SK-N-SH treated with all-trans-retinoic acid at 6 μM for 48 hours (cell line): Measurements from ENCODE around the gene CDIPT.

ENCODE experiments used
- PPARA ChIP-seq: fragments of 250-450 bp; sonication (Bioruptor Pico); IDR thresholded peaks from 2 replicates; pipeline ENCODE4 v1.5.0; 2020; ENCODE audit warnings: mild to moderate bottlenecking, borderline replicate concordance
- TOX ChIP-seq: fragments of 250-450 bp; sonication (Bioruptor Pico); IDR thresholded peaks from 2 replicates; pipeline ENCODE4 v1.8.0; 2021; ENCODE audit warnings: mild to moderate bottlenecking, moderate library complexity, borderline replicate concordance

- no peak for TF ChIP-seq TOX (CRISPR knock-in tag)
- TF ChIP-seq PPARA (CRISPR knock-in tag), result no peak
These were observed 28.9 kb downstream of the CDIPT start for GRCh38 chr16:29834079-29834478.
